Heart left ventricle (tissue), 16 donors: ENCODE measurements around the gene CRYBB1. TPM values are rescaled to one million over a fixed set of nuclear protein-coding genes. Genes with fewer than 3 reads are reported as not detected.
A peak's percentile ranks its signal among the peaks of the same experiment; 100 is the strongest.

Experiments
- ATAC-seq, 4 donors: fragments of 200-7000 bp; cut with Tn5 transposase; one replicate each; pipeline ENCODE4 v1.9.1; 2020 to 2022; ENCODE audit warnings: moderate library complexity in 4 of 4, mild to moderate bottlenecking in 3 of 4, moderate number of reproducible peaks in 1 of 4
- DNase-seq, 5 donors: peaks; one replicate each; pipeline ENCODE4 v3.0.0-alpha.2; 2020
- H3K27ac ChIP-seq, 12 donors: fragments of 200-600 bp; sonication (generic) in 4 of 12; one replicate each; pipeline versions ENCODE4 v1.5.0 to v1.8.0; 2016 to 2022; ENCODE audit warnings: mild to moderate bottlenecking in 2 of 12
- H3K27me3 ChIP-seq, 9 donors: fragments of 200-600 bp; sonication (generic) in 2 of 9; one replicate each; pipeline versions ENCODE4 v1.5.1 to v1.8.0; 2016 to 2022; ENCODE audit warnings: mild to moderate bottlenecking in 3 of 9
- H3K36me3 ChIP-seq, 9 donors: fragments of 200-600 bp; sonication (generic) in 2 of 9; one replicate each; pipeline versions ENCODE4 v1.5.0 to v1.8.0; 2018 to 2022; ENCODE audit warnings: mild to moderate bottlenecking in 2 of 9
- H3K4me1 ChIP-seq, 12 donors: fragments of 200-600 bp; sonication (generic) in 4 of 12; one replicate each; pipeline versions ENCODE4 v1.5.0 to v1.8.0; 2016 to 2022; ENCODE audit warnings: mild to moderate bottlenecking in 3 of 12
- H3K4me3 ChIP-seq, 12 donors: fragments of 200-600 bp; sonication (generic) in 4 of 12; one replicate each; pipeline versions ENCODE4 v1.5.0 to v1.8.0; 2017 to 2022; ENCODE audit warnings: mild to moderate bottlenecking in 9 of 12, moderate library complexity in 4 of 12
- H3K9me3 ChIP-seq, 12 donors: fragments of 200-600 bp; sonication (generic) in 4 of 12; one replicate each; pipeline versions ENCODE4 v1.5.0 to v1.8.0; 2016 to 2022; ENCODE audit warnings: mild to moderate bottlenecking in 1 of 12
- POLR2A ChIP-seq, 2 donors: fragments of 450-650 bp; IDR thresholded peaks; one replicate each; pipeline ENCODE4 v1.6.1; 2017; ENCODE audit warnings: antibody characterized with exemption in 2 of 2, mild to moderate bottlenecking in 2 of 2, moderate library complexity in 2 of 2
- WGBS, 4 donors: extraction: QIAGEN DNeasy Blood & Tissue Kit in 2 of 4; methylation state at CpG; one replicate each; pipeline versions ENCODE4 v1.1.5 to v1.1.7; 2013 to 2018; 5-methylcytosine and 5-hydroxymethylcytosine counted together
- intact Hi-C, 10 donors: fragments of 100-400 bp; cut with DNase I; formaldehyde crosslinking; loops; one replicate each; pipeline versions ENCODE4 v1.11.1 to v1.14.2; 2022
- polyA plus RNA-seq, 2 donors: library from polyadenylated mRNA; stranded (reverse); fragments of 200-250 nt; gene quantifications; one replicate each; pipeline ENCODE4 v1.2.3, GENCODE V29; 2013
- total RNA-seq, 9 donors: library from RNA; depleted of rRNA in 2 of 9; stranded (reverse); fragments of >200 nt in 2 of 9; fragmentation: NEBNext Ultra II Directional in 3 of 9; extraction: Animal tissue kit (Norgen Biotek cat#: 25700) in 3 of 9; gene quantifications; one replicate each; pipeline versions ENCODE4 v1.1.0 to v1.2.4, GENCODE V29; 2016 to 2023
- TF ChIP-seq, protein P1 (sequence below), 12 donors: fragments of 200-600 bp; sonication (generic) in 4 of 12; IDR thresholded peaks; one replicate each; pipeline versions ENCODE4 v1.5.0 to v1.8.0; 2018 to 2022; ENCODE audit warnings: antibody characterized with exemption in 12 of 12, mild to moderate bottlenecking in 5 of 12
- donor health status: ischemic (EF 13 %, LVEDD 7.1; RV severe dilation, severe dysfunction).
- donor health status: healthy with polysubstance abuse.
- donor health status: DM: no; HTN: yes; CAD: no.
- donor health status: DM: no; HTN: no; CAD: no.
- donor health status: ischemic (EF 25% LVEDD 6.9; RV normal size, moderate dysfunction).
- donor health status: ischemic (EF 25% LVEDD 5.7; RV mildly dilated, moderate dysfunction).
- donor health status: healthy.
- donor health status: DM: yes; HTN: yes; CAD: no.
- donor health status: ischemic (EF 35%, LVEDD 5.7; RV mildly dilated, moderate dysfunction).
- donor health status: nonischemic (EF 11% LVEDD 7.7; RV severe dilation, severe dysfunction).
- donor health status: DM: yes; HTN: yes; CAD: no.
- donor health status: PGD.
- donor health status: ischemic (EF 29% LVEDD 5.4; RV normal size, mild dysfunction).
- donor health status: nonischemic (EF 23%, LVEDD 6.1; RV moderate dilation, normal function).

Gene CRYBB1
- total and polyA plus RNA-seq, 11 donors: 0.19 to 3.2 (median 0.42) TPM; not detected in 3

DNA sequence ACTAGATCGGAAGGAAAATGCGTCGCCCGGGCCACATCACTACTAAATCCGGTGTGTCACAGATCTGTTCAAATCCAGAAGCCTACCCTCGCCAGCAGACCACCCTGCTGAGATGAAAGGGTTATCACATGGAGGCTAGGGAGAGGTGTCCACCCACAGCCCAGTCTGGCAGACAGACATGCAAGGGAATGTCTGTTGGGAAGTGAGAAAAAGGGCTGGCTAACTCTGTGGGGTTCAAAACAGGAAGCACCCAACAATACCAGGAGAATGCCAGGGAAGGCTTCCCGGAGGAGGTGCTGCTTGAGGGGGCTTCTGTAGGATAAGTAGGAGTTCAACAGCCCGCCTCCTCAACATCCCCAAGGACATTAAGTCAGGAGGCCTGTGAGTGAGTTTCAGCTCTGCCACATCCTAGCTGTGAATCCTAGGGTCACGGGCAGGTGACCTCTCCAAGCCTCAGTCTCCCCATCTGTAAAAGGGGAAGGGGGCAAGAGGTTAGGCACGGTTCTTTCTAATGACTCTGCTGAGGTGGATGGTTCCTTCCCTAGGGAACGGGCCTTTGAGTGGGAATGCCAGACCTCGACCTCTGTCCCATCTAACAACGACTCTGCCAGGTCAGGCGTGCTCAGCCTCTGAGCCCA is 29.0 kb downstream of the CRYBB1 start:
- peak overlapping the region in 11 of 12 donors; percentile 77 to 91 (median 89) for H3K27ac ChIP-seq
- H3K27me3 ChIP-seq: no peaks in the 10 kb centered on the region
- peak overlapping the region; percentile 79 to 98 (median 92) for H3K4me3 ChIP-seq
- H3K4me1 ChIP-seq: peaks cover 6 to 71% (median 34%) of the 10 kb centered on the region in 12 donors
- TF ChIP-seq, protein P1, sequence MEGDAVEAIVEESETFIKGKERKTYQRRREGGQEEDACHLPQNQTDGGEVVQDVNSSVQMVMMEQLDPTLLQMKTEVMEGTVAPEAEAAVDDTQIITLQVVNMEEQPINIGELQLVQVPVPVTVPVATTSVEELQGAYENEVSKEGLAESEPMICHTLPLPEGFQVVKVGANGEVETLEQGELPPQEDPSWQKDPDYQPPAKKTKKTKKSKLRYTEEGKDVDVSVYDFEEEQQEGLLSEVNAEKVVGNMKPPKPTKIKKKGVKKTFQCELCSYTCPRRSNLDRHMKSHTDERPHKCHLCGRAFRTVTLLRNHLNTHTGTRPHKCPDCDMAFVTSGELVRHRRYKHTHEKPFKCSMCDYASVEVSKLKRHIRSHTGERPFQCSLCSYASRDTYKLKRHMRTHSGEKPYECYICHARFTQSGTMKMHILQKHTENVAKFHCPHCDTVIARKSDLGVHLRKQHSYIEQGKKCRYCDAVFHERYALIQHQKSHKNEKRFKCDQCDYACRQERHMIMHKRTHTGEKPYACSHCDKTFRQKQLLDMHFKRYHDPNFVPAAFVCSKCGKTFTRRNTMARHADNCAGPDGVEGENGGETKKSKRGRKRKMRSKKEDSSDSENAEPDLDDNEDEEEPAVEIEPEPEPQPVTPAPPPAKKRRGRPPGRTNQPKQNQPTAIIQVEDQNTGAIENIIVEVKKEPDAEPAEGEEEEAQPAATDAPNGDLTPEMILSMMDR (IDR thresholded peaks at IDR 0.05): no peak
- TF ChIP-seq POLR2A (IDR thresholded peaks at IDR 0.05): no peak
- peaks cover 0 to under 1% (median 0%) of the 10 kb centered on the region in 9 donors for H3K36me3 ChIP-seq
- DNase-seq (no peak), ATAC-seq (no peak)
- H3K9me3 ChIP-seq: peaks cover 0 to 4% (median 0%) of the 10 kb centered on the region in 12 donors
- 59 to 64% (median 61%) methylated on average over 14 of the region's 14 CpGs for WGBS, 4 donors
- intact Hi-C loops: loop anchor here in 7 of 10 donors (5.0 to 10.0 kb wide), 3 partner anchors 43 to 77 kb away; partner anchors contain the start of gene TFIP11 (in 7 of the 7)

DNA sequence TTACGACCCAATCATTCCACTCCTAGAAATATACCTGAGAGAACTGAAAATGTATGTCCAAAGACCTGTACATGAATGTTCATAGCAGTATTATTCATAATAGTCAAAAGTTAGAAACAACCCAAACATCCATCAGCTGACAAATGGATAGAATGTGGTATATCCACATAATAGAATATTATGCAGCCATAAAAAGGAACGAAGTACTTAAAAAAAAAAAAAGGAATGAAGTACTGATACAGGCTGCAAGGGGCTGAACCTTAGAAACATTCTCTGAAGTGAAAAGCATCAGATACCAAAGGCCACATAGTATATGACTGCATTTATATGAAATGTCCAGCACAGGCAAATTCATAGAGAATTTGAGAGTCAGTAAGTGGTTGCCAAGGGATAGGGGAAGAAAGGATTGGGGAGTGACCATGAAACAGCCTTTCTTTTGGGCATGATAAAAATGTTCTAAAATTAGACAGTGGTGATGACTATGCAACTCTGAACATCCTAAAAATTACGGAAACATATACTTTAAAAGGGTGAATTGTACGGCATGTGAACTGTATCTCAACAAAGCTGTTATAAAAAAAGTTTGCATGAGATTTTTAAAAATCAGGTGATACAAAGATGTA is 29.7 kb downstream of the CRYBB1 start:
- peaks cover 0 to 4% (median 0%) of the 10 kb centered on the region in 9 donors for H3K36me3 ChIP-seq
- H3K27ac ChIP-seq: peak overlapping the region in 3 of 12 donors; percentile 87 to 90 (median 89)
- H3K9me3 ChIP-seq: peaks cover 0 to 4% (median 0%) of the 10 kb centered on the region in 12 donors
- DNase-seq: no peak
- intact Hi-C loops: loop anchor here in 7 of 10 donors (5.0 to 10.0 kb wide), 3 partner anchors 44 to 76 kb away; partner anchors contain the start of gene TFIP11 (in 7 of the 7)
- no peak for TF ChIP-seq POLR2A (IDR thresholded peaks at IDR 0.05)
- TF ChIP-seq, protein P1 (IDR thresholded peaks at IDR 0.05): no peak
- H3K27me3 ChIP-seq: no peaks in the 10 kb centered on the region
- peaks cover 6 to 64% (median 34%) of the 10 kb centered on the region in 12 donors for H3K4me1 ChIP-seq
- peak overlapping the region in 3 of 12 donors; percentile 79 to 94 (median 93) for H3K4me3 ChIP-seq
- WGBS, 4 donors: 89 to 96% (median 90%) methylated on average over 4 of the region's 4 CpGs
- no peak for ATAC-seq

DNA sequence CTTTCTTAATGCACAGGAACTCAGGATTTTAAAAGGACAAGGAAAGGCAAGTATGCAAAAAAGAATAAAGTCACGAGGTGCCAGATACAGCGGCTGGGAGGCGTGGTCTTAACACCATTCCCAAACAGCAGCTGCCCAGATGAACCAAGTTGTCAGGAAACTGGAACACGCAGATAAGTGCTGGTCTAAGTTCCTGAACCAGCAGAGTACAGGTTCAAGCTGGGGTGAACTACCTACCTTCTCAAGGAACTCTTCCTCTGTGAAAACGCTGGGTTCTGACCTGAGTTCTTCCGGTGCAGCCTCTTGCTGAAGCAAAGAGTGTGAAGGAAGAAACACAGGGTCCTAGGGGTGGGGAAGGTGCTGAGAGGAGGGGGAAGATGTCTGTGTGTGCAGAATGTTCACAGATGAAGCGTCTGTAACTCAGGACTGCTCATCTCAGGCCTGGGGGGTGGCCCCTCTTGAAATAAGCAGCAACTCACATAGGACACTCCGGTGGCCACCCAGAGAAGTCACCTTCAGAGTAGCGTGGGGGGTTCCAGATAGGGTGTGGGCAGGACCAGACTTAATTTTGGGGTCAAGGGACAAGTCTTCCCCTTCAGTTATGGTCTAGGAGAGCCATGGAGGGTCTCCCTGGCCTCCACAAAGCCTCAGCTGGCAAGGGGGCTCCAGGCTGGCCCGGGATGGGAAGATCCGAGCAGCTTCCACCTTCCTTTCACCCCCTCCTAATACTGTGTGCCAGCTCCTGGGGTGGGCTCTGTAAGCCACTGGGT is 31.1 kb downstream of the CRYBB1 start:
- intact Hi-C loops: loop anchor here in 7 of 10 donors (5.0 to 10.0 kb wide), 3 partner anchors 46 to 74 kb away; partner anchors contain the start of gene TFIP11 (in 7 of the 7)
- Histone ChIP-seq H3K4me1 (peaks cover 6 to 56% (median 34%) of the 10 kb centered on the region in 12 donors), H3K36me3 (peaks cover 0 to 15% (median 5%) of the 10 kb centered on the region in 9 donors), H3K9me3 (peaks cover 0 to 4% (median 0%) of the 10 kb centered on the region in 12 donors), H3K27me3 (no peaks in the 10 kb centered on the region), H3K27ac (peak overlapping the region in 4 of 12 donors; percentile 39 to 70 (median 50)), H3K4me3 (peak overlapping the region in 1 of 12 donors; percentile 26)
- ATAC-seq (peak in 1 of 4 donors; percentile 22), DNase-seq (no peak)
- WGBS, 4 donors: 53 to 71% (median 66%) methylated on average over 11 of the region's 11 CpGs
- TF ChIP-seq POLR2A (IDR thresholded peaks at IDR 0.05): no peak

DNA sequence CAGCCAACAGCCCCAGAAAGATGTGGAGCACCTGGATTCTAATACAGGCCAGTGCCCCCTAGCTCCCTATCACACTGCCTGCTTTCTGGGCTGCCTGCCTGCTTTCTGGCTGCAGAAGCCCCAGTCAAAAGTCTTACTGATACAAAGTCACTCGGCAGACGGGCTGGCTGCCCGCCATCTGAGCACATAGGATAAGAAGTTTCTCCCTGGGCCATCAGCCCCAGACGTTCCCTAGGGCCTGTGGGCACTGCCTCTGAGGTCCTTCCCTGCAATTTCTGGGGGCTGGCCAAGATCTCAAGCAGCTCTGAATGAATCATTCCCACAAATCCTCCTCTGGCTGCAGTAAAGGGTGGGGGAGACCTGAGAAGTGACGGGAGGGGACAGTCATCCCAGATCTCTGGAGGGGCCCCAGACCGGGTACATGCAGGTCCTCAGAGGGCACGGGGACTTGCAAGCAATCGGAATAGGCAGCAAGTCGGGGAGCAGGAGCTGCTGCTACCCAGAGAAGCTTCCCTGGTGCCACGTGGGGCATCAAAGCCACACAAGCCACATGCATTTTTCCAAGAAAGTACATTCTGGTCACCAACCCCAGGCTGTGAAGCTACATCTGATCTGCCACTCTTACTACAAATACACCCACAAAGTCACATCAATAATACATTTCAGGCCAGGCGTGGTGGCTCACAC is 32.6 kb downstream of the CRYBB1 start:
- WGBS, 4 donors: 36 to 44% (median 39%) methylated on average over 10 to 11 of the region's 11 CpGs
- ATAC-seq (peak; percentile 31 to 74 (median 50)), DNase-seq (peak; percentile 51 to 89 (median 85))
- Histone ChIP-seq H3K9me3 (peaks cover 0 to 4% (median 0%) of the 10 kb centered on the region in 12 donors), H3K27ac (peak overlapping the region in 6 of 12 donors; percentile 17 to 57 (median 32)), H3K36me3 (peaks cover 0 to 18% (median 7%) of the 10 kb centered on the region in 9 donors), H3K27me3 (no peaks in the 10 kb centered on the region), H3K4me3 (peak overlapping the region in 1 of 12 donors; percentile 0), H3K4me1 (peaks cover 6 to 59% (median 30%) of the 10 kb centered on the region in 12 donors)
- intact Hi-C loops: loop anchor here in 7 of 10 donors (5.0 to 10.0 kb wide), 3 partner anchors 47 to 73 kb away; partner anchors contain the start of gene TFIP11 (in 7 of the 7)
- TF ChIP-seq, protein P1 (IDR thresholded peaks at IDR 0.05): peak in 6 of 12 donors; percentile 6 to 47 (median 25)
- TF ChIP-seq POLR2A (IDR thresholded peaks at IDR 0.05): no peak
